Measurements from ENCODE around the gene ZBTB20.
A peak's percentile ranks its signal among the peaks of the same experiment; 100 is the strongest.

ZBTB20 gene

DNA sequence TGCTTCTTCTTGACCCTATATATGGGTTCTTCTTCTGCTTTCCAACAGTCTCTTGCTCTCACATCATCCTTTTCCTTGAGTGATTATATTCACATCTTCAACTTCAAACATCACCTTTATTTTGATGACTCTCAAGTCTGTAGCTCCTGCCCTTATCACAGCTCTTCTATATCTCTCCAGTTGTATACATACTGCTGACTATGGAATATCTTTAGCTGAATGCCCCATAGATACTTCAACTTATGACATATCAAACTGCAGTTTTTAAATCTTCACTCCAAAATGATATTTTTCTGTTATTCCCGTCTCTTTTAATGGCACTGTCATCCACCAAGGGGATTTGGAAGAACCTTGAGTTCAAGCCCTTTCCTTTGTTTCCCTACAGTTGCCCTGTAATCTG lies 139.1 kb downstream of the ZBTB20 start:
- DNase-seq = no peak

DNA sequence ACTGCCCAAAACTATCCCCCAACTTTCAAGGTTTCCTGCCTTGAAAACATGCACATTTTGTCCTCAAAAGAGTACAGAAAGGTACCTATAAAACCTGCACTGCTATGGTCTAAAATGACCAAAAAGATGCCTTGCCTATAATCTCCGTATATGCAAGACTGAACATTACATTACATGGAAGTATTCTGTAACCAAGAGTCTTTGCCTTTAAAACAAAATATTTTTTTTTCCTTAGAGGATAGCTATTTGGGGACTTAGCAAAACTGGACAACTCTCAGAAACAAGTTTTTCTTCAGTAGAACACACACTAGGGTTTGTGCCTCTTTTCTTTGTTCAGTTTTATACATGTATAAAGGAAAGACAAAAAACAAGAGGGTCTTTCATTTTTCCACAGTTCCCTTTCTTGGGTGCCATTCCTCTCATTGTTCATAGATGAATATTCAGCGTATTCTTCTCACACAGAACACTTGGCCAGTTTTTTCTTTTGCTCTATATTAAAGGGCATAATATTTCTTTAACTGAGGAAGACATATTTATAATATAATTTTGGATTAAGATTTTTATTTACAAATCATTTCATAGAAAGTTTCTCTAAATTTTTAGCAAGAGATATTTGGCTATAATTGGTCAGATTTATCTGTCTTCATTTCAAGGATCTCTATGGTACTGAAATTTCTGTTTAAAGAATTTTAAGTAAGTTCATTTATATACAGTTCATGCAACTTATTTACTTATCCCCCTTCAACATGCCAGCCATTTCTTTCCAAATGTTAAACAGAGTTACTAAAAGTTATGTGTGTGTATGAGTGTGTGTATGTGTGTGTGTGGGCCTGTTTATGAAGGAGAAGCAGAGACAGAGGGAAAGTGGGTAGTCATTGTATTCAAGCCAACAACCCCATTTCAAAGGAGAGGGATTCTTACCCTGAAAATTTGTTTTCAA lies 142.6 kb downstream of the ZBTB20 start:
- no peak for DNase-seq

DNA sequence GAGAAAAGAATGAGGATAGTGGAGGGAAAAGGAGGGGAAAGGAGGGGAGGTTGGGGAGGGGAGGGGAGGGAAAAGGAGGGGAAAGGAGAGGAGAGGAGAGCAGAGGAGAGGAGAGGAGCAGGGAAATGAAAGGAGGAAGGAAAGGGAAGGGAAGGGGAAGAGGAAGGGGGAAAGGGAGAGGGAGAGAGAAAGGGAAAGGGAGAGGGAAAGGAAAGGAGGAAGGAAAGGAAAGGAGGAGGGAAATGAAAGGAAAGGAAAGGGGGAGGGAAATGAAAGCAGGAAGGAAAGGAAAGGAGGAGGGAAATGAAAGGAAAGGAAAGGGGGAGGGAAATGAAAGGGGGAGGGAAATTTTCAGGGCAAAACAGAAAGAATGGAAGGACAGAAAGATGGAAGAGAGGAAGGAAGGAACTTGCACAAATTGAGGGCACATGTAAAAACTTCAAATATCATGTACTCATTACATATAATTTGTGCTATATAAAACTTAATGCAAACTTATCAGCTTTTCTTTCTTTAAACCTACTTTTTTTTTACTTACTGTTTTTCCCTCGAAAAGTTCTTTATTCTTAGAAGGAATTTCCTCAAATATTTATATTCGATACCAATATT lies 148.0 kb downstream of the ZBTB20 start:
- no peak for DNase-seq

- no peak for DNase-seq
Measured at GRCh38 chr3:114994554-114995341, 152.3 kb downstream of the ZBTB20 start.

- DNase-seq = no peak
Measured at GRCh38 chr3:114985776-114986175, 161.3 kb downstream of the ZBTB20 start.

- no peak for DNase-seq
Measured at GRCh38 chr3:114983248-114983647, 163.8 kb downstream of the ZBTB20 start.

GRCh38 chr3:114974387-114974786 lies 172.7 kb downstream of the ZBTB20 start:
- DNase-seq = no peak

DNA sequence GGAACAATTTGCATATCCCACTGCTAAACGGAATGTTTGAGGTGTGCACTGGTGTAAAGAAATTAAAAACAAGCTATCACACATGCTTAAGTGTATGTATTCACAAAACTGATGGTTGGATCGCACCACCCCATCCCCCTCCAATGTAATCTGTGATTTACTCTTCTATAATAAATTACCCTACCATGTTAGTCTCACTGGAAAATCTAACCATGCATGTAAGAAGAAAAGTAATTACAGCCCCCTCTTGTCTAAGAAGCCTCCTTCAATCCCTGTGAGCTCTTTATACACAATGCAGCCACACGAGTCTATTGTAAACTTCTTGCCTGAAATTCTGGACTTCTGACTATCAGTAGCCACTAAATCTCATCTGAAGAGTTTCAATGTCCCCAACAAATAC lies 173.6 kb downstream of the ZBTB20 start:
- DNase-seq = no peak

DNA sequence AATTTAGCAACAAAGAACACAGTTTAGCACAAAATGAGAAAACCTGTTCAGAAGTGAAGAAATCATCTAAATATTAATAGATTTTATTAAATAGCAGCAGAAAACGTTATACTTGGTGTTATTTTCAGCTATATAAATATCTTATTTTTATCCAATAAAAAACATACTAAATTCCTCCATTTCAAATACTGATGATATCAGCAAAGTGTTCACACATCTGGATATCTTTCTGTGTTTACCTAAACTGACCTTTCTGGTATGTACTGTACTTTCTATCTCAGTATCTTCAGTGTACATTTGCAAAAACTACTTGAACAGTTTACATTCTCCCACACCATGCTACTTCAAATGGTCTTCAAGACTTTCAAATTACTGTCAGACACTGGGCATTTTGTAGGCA lies 179.9 kb downstream of the ZBTB20 start:
- DNase-seq = no peak

DNA sequence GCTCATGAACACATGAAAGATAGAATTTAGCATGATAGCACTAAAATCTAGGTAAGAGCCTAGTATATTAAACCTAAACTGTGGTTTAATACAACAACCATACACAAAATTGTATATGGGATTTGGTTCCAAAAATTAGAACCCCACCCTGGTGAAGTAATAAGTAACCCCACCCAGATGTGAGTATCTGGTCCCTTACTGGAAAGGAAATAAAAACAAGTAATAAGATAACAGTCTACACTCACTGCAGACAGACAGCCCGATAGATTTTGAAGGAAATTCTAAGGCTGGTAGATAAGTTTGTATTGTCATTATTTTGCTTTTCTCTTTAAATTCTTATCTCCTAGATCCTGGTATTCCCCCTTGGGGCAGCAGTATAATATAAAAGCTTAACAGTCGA lies 184.9 kb downstream of the ZBTB20 start:
- DNase-seq = no peak

- DNase-seq = no peak
Measured at GRCh38 chr3:114958930-114959329, 188.2 kb downstream of the ZBTB20 start.

- no peak for DNase-seq
Measured at GRCh38 chr3:114953800-114954199, 193.3 kb downstream of the ZBTB20 start.

GRCh38 chr3:114953215-114953799 lies 193.8 kb downstream of the ZBTB20 start:
- no peak for DNase-seq

DNA sequence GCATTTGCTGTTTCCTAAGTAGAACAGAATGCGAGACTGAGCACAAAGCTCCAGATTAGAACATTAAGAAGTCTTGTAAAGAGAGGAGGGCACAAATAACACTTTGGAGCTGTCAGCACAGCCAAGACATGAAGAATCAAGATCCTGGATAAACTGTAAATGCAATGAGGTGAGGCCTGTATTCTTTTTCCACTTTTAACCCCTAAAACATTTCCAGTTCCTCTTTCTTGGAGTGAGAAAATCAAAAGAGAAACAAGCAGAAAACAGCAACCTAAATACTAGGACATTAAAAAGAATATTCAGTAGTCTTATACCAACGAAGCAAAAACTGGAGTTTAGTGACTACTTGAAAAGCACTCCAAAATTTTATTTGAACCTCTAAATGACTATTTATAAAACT lies 204.3 kb downstream of the ZBTB20 start:
- DNase-seq = no peak

DNA sequence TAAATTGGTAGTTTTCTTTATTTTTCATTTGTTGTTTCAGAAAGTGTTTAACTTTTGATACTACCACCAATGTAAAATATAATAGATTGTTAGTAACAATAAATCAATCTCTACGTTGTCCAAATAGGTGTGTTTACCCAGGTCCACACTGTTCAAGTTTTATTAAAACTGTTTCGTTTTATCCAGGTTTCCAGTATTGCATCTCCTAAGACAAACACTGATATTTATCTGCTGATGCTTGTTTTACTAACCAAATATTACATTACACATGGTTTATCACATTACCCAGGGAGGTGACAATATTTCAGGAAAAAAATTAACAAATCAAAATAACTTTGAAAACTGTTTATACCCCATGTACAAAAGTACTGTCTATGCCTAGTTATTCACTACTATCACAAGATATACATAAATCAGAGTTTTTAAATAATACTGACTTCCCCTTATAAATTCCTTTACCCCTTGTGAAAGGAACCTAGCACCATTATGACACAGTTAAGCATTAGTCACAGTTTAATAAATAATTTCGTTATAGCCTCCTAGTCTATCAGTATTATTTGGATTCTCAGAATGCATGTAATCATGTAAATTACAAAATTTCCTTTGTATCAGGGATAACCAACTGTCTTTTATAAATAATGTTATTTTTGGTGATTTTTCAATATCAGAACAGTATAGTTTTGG lies 205.3 kb downstream of the ZBTB20 start:
- DNase-seq = no peak

DNA sequence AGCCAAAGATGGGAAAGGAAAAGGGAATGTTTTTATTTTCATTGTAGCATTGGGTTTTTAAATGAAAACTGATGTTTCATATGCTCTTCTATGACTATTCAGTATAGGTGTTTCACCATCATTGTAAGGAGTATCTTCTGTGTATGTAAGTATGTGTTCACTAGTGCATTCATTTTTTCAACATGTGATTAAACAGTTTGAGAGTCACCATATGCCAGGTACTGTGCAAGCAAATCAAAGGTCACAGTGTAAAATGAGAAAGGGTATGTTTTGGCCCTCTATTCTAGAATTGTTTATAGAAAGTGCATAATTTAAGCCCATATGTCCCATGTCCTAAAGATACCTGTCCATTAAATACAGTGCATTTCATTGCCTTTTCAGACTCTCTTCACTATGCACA lies 207.2 kb downstream of the ZBTB20 start:
- DNase-seq = no peak

DNA sequence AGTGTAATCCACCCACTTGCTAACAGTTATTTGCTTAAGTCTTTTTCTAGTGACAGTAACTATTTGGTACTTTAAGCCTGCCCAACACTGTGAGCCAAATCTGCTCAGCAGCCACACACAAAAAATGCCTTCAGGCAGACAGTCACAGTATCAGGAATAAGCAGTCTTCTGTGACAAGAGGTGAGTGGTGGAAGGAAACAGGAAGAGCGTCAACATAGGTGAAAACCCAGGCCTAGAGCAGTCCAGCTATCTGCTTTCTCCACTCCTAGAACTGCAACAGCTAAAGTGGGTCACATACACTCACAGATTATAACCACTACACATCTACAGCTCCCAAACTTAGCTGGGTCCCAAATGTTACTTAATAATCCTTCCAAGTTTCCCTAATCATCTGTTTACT lies 213.7 kb downstream of the ZBTB20 start:
- no peak for DNase-seq

DNA sequence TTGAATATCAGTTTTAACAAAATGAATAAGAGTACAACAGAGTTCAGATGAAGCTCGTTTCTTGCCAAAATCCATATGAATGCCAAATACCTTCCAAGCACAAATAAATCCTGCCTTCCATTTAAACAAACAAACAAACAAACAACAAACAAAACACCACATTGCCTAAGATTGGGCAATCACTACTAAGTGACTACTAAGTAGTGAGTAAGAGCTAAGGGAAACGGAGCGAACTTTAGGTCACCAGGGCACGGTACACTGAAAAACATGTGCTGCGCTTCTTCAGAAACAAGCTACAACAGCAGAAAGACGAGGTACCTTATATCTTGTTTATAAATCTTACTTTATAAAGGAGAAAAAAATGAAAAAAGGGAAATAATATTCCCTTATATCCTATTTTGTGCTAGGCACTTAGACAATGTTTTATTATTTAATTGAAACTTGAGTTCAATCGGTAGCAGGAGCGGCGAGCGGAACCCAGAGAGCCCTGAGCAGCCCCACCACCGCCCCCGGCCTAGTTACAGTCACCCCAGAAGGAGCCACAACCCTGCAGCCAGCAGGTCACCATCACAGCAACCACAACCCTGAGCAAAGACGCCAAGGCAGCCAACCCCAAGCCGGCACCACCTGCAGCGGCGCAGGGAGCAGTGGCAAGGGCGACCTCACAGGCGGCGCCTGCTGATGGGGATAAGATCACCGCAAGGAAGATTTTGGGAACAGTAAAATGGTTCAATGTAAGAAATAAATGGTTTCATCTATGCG lies 216.9 kb downstream of the ZBTB20 start:
- no peak for DNase-seq

- DNase-seq = peak; percentile 6
Measured at GRCh38 chr3:114928989-114929640, 218.0 kb downstream of the ZBTB20 start.

- DNase-seq = no peak
Measured at GRCh38 chr3:114904633-114905032, 242.5 kb downstream of the ZBTB20 start.

DNA sequence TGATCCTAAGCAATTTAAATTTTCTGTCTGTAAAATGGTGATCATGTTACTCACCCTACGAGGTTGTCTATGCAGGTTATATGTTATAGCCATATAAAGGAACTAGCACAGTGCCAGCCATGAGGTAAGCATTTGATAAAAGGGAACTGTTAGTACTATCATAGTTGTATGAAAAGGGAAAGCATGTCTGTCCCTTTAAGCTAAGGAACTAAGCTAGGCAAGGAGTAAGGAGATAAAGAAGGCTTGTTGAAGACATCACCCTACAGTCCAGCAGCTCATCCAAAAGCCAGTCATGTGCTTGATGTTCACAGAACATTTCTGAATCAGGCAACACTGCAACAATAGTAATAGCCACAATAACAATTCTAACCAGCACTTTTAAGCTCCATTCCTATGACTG lies 243.9 kb downstream of the ZBTB20 start:
- DNase-seq = no peak
